ENCODE results near the gene LRRC4B.
"Not testable (repeated sequence)": the region's sequence is repeated elsewhere in the genome, so short reads cannot be mapped to it uniquely, and the experiment has no call there.

The LRRC4B gene

DNA sequence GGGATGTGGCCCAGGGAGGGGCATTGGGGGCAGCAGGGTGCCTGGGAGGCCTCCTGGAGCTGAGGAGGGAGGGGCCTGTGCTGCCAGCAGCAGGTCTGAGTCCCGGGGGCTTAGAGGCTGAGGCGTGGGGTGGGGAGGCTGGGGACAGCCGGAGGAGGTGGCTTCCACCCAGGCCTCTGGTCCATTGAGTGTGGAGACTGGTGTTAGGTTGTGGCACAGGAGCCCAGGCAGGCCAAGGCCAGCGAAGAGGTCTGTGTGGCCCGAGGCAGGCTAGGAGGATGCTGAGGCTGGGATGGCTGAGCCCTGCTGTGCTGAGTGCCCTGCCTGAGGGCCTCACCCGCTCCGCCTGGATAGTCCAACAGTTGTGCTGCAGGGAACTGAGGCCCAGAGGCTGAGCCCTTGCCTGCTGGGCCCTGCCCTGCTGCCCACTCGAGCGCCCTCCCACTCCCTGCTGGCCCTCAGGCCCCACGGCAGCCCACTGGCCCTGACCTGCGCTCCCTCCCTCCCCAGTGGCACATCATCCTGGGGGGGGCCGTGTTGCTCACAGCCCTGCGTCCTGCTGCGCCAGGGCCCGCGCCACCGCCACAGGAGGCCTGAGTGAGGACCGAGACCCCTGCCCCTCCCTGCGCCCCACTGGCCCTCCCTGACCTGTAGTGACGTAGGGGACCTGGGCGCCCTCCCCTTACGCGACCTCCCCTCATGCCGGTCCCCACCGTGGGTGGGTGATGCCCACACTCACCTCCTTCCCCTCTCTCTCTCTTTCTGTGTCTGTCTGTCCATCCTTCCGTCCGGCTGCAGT, 86.7 kb downstream of the LRRC4B start:
- DNase-seq, result no peak

DNA sequence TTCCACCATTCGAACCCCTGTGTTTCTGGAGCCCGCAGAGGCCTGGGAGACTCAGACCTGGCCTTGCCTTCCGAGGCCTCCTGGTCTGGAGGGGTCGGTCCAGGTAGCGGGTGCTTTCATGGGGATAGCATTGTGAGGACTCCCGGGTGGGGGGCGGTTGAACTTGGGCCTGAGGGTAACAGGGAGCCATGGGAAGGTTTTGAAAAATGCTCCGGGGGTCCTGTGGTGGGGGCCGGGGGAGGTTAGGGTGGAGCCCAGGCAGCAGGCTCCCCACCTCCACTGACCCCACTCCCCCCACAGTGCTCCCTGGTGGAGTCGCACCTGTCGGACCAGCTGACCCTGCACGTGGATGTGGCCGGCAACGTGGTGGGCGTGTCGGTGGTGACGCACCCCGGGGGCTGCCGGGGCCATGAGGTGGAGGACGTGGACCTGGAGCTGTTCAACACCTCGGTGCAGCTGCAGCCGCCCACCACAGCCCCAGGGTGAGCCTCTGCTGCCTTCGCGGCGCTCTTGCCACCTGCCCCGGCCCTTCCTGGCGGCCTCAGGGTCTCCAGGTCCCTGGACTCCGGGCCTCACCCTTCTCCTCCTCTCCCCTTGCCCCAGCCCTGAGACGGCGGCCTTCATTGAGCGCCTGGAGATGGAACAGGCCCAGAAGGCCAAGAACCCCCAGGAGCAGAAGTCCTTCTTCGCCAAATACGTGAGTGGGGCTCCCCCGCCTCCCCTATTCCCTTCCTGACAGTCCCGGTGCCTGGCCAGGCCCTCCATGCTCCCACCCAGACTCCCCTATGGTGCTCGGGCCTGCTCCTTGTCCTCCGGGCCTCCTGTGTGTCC, 87.7 kb downstream of the LRRC4B start:
- no peak for DNase-seq

DNA sequence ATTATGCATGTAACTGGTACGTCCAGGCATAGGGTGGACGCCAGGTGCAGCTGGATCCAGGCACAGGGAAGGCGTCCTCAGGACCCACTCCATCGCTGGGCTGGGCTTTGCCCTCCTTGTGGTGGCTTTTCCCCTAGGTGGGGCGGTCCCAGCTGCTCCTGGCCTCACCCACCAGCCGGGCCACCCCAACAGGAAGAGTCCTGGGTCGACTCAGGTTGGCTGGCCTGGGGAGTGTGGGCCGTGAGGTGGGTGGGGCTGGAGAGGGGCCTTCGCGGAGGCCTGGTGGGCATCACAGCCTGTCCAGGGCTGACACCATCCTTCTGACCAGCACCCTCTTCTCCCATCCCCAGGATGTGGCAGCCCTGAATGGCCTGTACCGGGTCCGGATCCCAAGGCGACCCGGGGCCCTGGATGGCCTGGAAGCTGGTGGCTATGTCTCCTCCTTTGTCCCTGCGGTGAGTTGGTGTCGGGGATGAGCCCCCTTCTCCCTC, 88.4 kb downstream of the LRRC4B start:
- DNase-seq, result no peak

DNA sequence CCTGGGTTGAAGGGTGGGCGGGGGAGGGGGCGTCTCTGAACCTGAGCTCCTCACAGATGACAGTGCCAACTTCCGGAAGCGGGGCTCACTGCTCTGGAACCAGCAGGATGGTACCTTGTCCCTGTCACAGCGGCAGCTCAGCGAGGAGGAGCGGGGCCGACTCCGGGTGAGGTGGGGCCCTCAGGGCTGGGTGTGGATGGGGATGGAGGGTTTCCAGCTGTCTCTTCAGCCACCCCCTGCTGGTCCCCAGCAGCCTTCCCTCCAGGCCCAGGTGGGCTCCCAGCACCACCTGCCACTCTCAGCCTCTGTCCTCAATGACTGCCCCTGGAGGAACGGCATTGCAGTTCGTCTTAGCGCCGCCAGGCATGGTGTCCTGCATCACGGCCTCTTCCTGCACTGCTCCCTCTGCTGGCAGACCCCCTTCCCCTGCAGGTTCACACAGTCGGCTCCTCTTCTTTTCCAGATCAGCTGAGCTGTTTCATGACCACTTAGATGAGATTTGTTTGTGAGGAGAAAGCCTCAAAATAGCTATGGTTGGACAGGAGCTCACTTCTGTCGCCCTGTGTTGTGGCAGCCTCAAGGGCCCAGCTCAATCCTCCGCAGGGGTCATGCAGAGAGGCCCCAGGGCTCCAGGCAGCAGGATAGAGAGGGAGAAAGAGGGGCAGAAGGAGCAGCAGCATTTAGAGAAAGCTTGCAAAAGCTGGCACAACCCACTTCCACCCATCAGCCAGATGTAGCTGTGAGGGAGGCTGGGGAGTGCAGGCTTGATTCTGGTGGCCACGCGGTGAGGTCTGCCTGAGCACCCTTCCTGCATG, 89.1 kb downstream of the LRRC4B start:
- DNase-seq, result no peak

DNA sequence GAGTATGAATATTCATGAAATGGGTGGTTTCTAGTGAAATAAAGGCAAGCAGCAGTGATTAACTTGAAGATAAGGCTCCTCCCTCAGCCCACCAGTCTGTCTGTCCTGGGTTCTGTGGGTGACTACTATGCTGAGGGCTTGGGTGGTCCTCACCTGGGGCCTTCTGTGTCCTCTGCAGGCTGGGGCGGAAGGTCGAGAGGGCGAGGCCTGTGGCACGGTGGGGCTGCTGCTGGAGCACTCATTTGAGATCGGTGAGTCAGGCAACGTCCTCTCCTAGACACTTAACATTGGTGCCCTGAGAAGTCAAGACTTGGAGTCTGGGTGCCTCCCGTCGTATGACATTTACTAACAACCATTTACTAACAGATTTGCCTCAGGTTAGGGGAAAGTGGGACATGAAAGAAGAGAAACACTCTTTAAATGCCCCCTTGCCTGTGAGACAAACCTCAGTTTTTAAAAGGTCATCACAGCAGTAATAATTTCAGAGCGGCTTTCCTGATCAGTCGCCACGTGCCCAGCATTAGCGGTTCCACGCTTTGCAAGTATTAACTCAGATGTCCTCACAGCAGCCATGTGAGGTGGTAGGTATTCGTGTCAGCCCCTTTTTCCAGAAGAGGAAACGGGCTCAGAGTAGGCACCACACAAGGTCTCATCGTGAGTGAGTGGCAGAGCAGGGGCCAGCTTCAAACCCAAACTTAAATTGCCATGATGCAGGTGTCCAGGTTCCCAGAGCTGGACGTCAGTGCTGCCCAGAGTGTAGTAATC, 90.3 kb downstream of the LRRC4B start:
- no peak for DNase-seq

DNA sequence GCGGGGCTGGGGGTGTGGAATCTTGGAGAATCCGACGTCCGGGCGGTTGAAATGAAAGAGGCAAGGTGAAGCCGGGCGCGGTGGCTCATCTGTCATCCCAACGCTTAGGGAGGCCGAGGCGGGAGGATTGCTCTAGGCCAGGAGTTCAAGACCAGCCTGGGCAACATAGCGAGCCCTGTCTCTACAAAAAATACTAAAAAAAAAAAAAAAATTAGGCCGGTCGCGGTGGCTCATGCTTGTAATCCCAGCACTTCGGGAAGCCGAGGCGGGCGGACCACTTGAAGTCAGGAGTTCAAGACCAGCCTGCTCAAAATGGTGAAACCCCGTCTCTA, 91.4 kb downstream of the LRRC4B start:
- DNase-seq, result no peak

DNA sequence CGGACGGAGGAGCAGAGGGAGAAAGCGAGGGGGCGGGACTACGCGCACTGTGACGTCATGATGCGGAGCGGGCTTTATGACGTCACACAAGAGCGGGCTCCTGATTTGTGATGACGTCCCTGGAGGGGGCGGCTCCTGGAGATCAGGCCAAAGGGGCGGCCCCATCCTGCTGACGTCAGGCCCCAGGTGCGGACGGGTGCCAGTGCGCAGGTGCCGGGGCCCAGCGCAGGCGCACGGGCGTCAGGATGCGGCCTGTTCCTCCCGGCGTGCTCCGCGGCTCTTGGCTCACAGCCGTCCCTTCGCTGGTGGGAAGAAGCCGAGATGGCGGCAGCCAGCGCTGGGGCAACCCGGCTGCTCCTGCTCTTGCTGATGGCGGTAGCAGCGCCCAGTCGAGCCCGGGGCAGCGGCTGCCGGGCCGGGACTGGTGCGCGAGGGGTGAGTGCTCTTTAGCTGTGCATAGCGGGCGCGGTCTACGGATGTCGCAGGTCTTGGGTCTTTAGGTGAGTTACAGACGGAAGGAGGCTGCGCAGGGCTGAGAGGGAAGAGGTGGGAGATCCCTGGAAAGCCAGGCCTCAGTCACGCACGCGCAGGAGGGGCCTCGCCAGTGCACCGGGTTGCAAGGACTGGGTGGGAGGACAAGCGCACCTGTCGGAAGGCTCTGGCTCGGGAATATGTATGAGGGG, 91.9 kb downstream of the LRRC4B start, which contains the start of the genes EMC10 and GARIN5A:
EMC10 (plus strand) TSS at position 284 of the 683 bp plus-strand sequence; CDS start at position 322, 38 bp downstream.
GARIN5A (minus strand) TSS at position 625 of the 683 bp plus-strand sequence; CDS start at position 165, 460 bp downstream.
- peak; percentile 90 for DNase-seq

DNA sequence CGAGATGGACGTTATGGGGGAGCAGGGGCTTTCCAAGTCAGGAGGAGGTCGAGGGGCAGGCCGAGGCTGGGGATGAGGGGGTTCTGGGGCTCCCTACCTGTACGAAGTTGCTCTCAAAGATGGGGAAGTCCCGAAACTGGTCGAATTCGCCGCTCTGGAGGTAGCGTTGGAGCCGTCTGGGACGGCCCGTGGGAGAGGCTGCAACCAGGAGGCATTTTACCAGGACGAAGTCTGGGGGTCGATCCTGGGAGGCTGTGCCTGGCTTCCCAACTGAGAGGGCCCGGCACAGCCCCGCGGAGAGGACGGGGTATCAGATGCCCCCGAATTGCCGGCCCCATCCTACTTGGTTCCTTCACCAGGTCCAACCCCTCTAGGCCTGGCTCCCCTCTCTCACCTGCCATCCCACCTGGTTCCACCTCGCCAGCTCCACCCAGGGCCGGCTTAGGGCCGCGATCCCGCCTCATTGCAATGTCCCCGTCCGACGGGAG, 92.5 kb downstream of the LRRC4B start:
- no peak for DNase-seq

DNA sequence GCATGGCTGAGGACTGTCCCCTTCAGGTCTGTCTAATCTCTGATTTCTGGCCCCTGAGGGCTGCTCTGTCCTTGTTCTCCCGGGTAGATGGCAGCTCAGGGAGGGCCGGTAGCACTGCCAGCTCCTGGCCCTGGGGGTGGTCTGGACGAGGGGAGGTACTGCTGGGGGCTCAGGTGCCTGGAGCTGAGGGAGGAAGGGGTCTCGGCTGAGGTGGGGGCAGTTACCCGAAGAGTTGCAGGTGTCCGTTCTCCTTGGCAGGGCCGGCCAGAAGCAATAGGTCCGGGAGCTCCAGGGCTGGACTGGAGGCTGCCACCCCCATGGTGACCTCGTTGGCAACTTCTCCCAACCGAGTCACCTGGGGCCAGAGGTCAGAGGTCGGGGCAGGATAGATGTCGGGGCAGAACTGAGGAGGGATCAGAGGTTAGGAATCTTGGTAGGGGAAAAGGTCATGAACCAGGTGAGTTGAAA, 93.1 kb downstream of the LRRC4B start:
- DNase-seq, result no peak

DNA sequence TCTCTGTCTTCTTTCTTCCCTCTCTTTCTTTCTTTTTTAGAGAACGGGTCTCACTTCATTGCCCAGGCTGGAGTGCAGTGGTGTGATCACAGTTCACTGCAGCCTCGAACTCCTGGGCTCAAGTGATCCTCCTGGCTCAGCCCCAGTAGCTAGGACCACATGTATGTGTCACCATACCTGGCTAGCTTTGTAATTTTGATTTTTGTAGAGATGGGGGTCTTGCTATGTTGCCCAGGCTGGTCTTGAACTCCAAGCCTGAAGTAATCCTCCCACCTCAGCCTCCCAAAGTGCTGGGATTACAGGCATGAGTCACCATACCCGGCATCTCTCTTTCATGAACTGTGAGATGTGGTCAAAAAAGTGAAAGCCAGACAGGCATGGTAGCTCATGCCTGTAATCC, 94.9 kb downstream of the LRRC4B start:
- DNase-seq, result not testable (repeated sequence)

DNA sequence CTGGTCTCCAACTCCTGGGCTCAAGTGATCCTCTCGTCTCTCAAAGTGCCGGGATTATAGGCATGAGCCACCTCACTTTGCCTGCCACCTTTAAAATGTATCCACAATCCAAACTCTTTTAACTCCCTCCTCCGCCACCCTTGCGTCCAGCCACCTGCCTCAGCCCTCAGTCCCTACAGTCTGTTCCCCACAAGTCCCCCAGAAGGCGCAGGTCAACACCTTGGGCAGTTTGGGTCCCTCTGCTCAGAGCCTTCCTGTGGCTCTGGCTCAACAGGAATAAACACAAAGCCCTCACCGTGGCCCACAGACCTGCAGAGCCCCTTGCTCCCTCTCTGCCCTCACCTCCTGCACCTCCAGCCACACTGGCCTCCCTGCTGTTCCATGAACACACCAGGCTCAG, 99.4 kb downstream of the LRRC4B start:
- DNase-seq, result no peak

DNA sequence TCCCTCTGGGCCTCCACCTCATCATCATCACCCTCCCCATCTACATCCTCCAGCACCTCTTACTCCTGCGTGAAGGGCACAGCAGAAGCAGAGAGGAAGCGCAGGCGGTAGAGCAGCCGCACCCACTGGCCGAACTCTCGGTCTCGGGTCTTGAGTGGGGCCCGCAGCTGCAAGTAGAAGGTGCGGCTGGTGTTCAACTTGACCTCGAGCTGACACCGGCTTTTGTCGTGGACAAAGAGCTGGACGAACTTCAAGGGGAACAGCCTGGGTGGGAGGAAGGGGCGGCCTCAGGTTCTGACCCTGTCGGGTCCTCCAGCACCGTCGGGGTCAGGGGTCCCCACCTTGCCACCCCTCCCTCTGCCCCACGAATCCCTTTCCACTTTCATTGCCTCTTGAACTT, 100.7 kb downstream of the LRRC4B start:
- DNase-seq, result no peak
